Testis (tissue), 2 donors: Measurements from ENCODE around the gene PHTF1.

Source experiments
- POLR2A ChIP-seq: fragments of 450-650 bp; IDR thresholded peaks from one replicate; pipeline ENCODE4 v1.6.1; 2017; ENCODE audit warnings: antibody characterized with exemption, mild to moderate bottlenecking, moderate library complexity
- TF ChIP-seq, protein P1 (sequence below), 3 experiments: fragments of 450-650 bp in 2 of 3; fragments of 200-600 bp in 1 of 3; sonication (generic) in 1 of 3; IDR thresholded peaks; one replicate each; pipeline ENCODE4 v1.5.1; 2016 to 2019; ENCODE audit warnings: antibody characterized with exemption in 3 of 3, mild to moderate bottlenecking in 2 of 3, moderate library complexity in 1 of 3

DNA sequence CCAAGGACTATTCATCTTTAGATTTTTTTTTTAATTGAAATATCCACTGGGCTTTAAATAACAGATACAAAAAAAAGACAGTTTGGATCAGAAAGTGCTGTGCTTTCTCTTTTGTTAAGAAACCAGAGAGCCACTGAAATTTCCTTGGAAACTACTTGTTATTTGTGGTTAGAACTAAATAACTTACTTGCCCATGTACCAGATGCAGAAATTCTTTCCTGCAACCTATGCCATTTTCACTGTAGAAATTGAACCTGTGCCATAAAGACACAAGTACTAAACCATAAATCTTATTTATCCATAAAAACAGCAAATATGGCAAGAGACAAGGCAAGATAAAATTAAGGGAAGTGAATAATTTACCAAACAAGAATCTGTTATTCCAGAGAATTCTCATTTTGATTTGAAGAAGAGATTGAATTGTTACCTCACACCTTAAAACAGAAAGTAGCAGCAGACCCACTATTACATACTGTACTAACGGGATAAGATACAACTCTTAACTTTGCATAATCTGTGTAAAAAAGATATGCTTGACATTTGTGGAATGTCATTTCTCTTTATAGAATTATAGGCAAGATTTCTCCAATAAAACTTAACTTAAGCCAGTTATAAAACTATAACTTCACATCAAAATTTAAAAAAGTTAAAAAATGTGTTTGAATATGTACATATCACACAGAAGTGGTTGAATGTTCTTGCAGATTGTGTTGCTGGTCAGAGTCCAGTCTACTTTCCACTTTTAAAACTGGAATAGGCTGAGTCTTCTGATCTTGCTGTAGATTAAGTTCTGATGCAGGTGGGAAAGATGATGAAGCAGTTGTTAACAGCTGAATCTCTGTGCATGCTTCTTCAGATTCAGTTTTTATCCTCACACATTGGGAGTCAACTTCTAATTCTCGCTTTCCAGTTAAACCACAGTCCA, 6.3 kb upstream of the PHTF1 start:
- TF ChIP-seq POLR2A: no peak
- TF ChIP-seq, protein P1, sequence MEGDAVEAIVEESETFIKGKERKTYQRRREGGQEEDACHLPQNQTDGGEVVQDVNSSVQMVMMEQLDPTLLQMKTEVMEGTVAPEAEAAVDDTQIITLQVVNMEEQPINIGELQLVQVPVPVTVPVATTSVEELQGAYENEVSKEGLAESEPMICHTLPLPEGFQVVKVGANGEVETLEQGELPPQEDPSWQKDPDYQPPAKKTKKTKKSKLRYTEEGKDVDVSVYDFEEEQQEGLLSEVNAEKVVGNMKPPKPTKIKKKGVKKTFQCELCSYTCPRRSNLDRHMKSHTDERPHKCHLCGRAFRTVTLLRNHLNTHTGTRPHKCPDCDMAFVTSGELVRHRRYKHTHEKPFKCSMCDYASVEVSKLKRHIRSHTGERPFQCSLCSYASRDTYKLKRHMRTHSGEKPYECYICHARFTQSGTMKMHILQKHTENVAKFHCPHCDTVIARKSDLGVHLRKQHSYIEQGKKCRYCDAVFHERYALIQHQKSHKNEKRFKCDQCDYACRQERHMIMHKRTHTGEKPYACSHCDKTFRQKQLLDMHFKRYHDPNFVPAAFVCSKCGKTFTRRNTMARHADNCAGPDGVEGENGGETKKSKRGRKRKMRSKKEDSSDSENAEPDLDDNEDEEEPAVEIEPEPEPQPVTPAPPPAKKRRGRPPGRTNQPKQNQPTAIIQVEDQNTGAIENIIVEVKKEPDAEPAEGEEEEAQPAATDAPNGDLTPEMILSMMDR (IDR thresholded peaks at IDR 0.05): no peak
